ENCODE measurements around the gene MYO1B. TPM values are rescaled to one million over a fixed set of nuclear protein-coding genes. Genes with fewer than 3 reads are reported as not detected.

Gene MYO1B
- total RNA-seq, 1 experiment from 2014 or later, result 93.0 TPM

GRCh38 chr2:191270306-191271161, 25.3 kb downstream of the MYO1B start:
- TF ChIP-seq EZH2 (IDR thresholded peaks at IDR 0.05; ENCODE audit: low read length, unreplicated experiment), result no peak
- TF ChIP-seq EZH2phosphoT487 (IDR thresholded peaks at IDR 0.05; ENCODE audit: borderline replicate concordance, low read length), result no peak
- no peak for TF ChIP-seq CTCF (conservative IDR thresholded peaks at IDR 0.05; ENCODE audit: low read depth, low read length)
- Histone ChIP-seq H3K9ac (ENCODE audit: low read length) (no peak overlapping the region), H3K79me2 (ENCODE audit: low read length) (peaks cover 99% of the 10 kb centered on the region), H3K27me3 (ENCODE audit: low read length) (no peaks in the 10 kb centered on the region), H3K36me3 (ENCODE audit: low read depth, low read length) (no peaks in the 10 kb centered on the region), H3K4me3 (ENCODE audit: low read length) (no peak overlapping the region), H3F3A (ENCODE audit: low read length, unreplicated experiment) (no peaks in the 10 kb centered on the region), H4K20me1 (ENCODE audit: low read length) (peaks cover 30% of the 10 kb centered on the region), H3K4me2 (ENCODE audit: low read length) (no peak overlapping the region), H3K4me1 (ENCODE audit: insufficient read depth, low read length) (peaks cover 5% of the 10 kb centered on the region), H3K9me2 (replicated peaks; ENCODE audit: low read length) (no peaks in the 10 kb centered on the region), H3K27ac (ENCODE audit: low read length) (no peak overlapping the region), H2AFZ (ENCODE audit: low read length) (no peak overlapping the region), H3K9me3 (ENCODE audit: low read length) (no peaks in the 10 kb centered on the region)
- intact Hi-C loops (cut with micrococcal nuclease), result no loop called here
- no TSS peak for BruUV-seq (replicated peaks)
- DNase-seq, result no peak
- ChIA-PET CTCF (no interaction called here), POLR2A (ENCODE audit: unreplicated experiment) (interaction anchor here (0.6 to 0.7 kb wide), 2 partner anchors 188 to 386 kb away, joined by 3 read pairs; no protein-coding TSS in a partner anchor)
- no peak for ATAC-seq

GRCh38 chr2:191272064-191272463, 26.9 kb downstream of the MYO1B start:
- Histone ChIP-seq H3K4me1 (ENCODE audit: insufficient read depth, low read length) (no peaks in the 10 kb centered on the region), H3K4me3 (ENCODE audit: low read length) (no peak overlapping the region), H2AFZ (ENCODE audit: low read length) (no peak overlapping the region), H4K20me1 (ENCODE audit: low read length) (peaks cover 31% of the 10 kb centered on the region), H3K9ac (ENCODE audit: low read length) (no peak overlapping the region), H3K36me3 (ENCODE audit: low read depth, low read length) (0 out of 2 replicates have a peak, but pooled peaks cover 4% of the 10 kb centered on the region), H3K27me3 (ENCODE audit: low read length) (no peaks in the 10 kb centered on the region), H3K9me3 (ENCODE audit: low read length) (no peaks in the 10 kb centered on the region), H3K27ac (ENCODE audit: low read length) (no peak overlapping the region), H3K9me2 (replicated peaks; ENCODE audit: low read length) (no peaks in the 10 kb centered on the region), H3K79me2 (ENCODE audit: low read length) (peaks cover 98% of the 10 kb centered on the region), H3F3A (ENCODE audit: low read length, unreplicated experiment) (no peaks in the 10 kb centered on the region), H3K4me2 (ENCODE audit: low read length) (no peak overlapping the region)
- intact Hi-C loops (cut with micrococcal nuclease), result no loop called here
- ATAC-seq (no peak), DNase-seq (no peak)
- TF ChIP-seq EZH2phosphoT487 (IDR thresholded peaks at IDR 0.05; ENCODE audit: borderline replicate concordance, low read length), result no peak
- TF ChIP-seq EZH2 (IDR thresholded peaks at IDR 0.05; ENCODE audit: low read length, unreplicated experiment), result no peak
- TF ChIP-seq CTCF (conservative IDR thresholded peaks at IDR 0.05; ENCODE audit: low read depth, low read length), result no peak
- BruUV-seq (replicated peaks), result no TSS peak
- POLR2A ChIA-PET (ENCODE audit: unreplicated experiment), result no interaction called here
- CTCF ChIA-PET, result no interaction called here

DNA sequence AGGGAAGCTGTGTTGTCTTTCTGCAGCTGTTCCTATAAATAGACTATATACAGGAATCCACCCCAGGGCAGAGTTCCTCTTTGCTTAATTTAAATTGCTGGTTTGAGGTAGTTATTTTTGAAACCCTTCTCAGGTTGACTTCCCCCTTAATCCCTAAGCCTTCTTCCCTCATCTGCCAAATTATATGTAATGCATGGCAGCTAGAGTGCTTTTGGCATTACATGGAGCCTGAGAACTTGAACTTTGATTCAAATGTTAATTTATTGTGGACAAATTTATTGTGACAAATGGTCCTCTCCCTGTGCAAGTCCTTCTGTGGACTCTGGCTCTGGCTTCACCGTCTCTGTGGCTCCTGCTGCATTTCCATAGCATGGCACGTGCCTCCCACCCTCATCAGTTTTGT, 29.2 kb downstream of the MYO1B start:
- Histone ChIP-seq H4K20me1 (ENCODE audit: low read length) (peaks cover 24% of the 10 kb centered on the region), H3K9me2 (replicated peaks; ENCODE audit: low read length) (no peaks in the 10 kb centered on the region), H3K4me3 (ENCODE audit: low read length) (no peak overlapping the region), H3K79me2 (ENCODE audit: low read length) (peaks cover 83% of the 10 kb centered on the region), H3K4me2 (ENCODE audit: low read length) (no peak overlapping the region), H3K9me3 (ENCODE audit: low read length) (no peaks in the 10 kb centered on the region), H3K27ac (ENCODE audit: low read length) (no peak overlapping the region), H3K9ac (ENCODE audit: low read length) (no peak overlapping the region), H3F3A (ENCODE audit: low read length, unreplicated experiment) (no peaks in the 10 kb centered on the region), H2AFZ (ENCODE audit: low read length) (no peak overlapping the region), H3K36me3 (ENCODE audit: low read depth, low read length) (peaks cover 12% of the 10 kb centered on the region; the same call in 1 of the 2 replicates), H3K27me3 (ENCODE audit: low read length) (no peaks in the 10 kb centered on the region), H3K4me1 (ENCODE audit: insufficient read depth, low read length) (no peaks in the 10 kb centered on the region)
- ChIA-PET POLR2A (ENCODE audit: unreplicated experiment) (interaction anchor here (0.6 kb wide), 1 partner anchor 103 kb away, joined by 4 read pairs; no protein-coding TSS in a partner anchor), CTCF (no interaction called here)
- TF ChIP-seq EZH2phosphoT487 (IDR thresholded peaks at IDR 0.05; ENCODE audit: borderline replicate concordance, low read length) (no peak), CTCF (conservative IDR thresholded peaks at IDR 0.05; ENCODE audit: low read depth, low read length) (no peak), EZH2 (IDR thresholded peaks at IDR 0.05; ENCODE audit: low read length, unreplicated experiment) (no peak)
- intact Hi-C loops (cut with micrococcal nuclease), result no loop called here
- no TSS peak for BruUV-seq (replicated peaks)
- ATAC-seq (no peak), DNase-seq (no peak)

Measured in PC-3 (cell line).